ENCODE data around the gene RING1. TPM values are rescaled to one million over a fixed set of nuclear protein-coding genes. Genes with fewer than 3 reads are reported as not detected.

The RING1 gene
- polyA plus RNA-seq, 1 donor: 43.2 TPM

Other genes with a start within 250 kb of the RING1 start
- 222 TPM for gene BRD2, start 239.9 kb upstream of the RING1 start, polyA plus RNA-seq
- 7.5 TPM for gene HLA-DOA, start 198.9 kb upstream of the RING1 start, polyA plus RNA-seq
- gene HLA-DPA1, start 134.9 kb upstream of the RING1 start, polyA plus RNA-seq: 163 TPM
- gene HLA-DPB1, start 132.5 kb upstream of the RING1 start, polyA plus RNA-seq: 75.0 TPM
- gene COL11A2, start 16.0 kb upstream of the RING1 start, polyA plus RNA-seq: 5.3 TPM
- 45.5 TPM for gene RXRB, start 7.8 kb upstream of the RING1 start, polyA plus RNA-seq
- 95.2 TPM for gene SLC39A7, start 7.6 kb upstream of the RING1 start, polyA plus RNA-seq
- 35.9 TPM for gene HSD17B8, start 3.8 kb upstream of the RING1 start, polyA plus RNA-seq
- gene VPS52, start 63.4 kb downstream of the RING1 start, polyA plus RNA-seq: 59.8 TPM
- 5,002 TPM for gene RPS18, start 63.6 kb downstream of the RING1 start, polyA plus RNA-seq
- 5.7 TPM for gene B3GALT4, start 68.6 kb downstream of the RING1 start, polyA plus RNA-seq
- 37.7 TPM for gene WDR46, start 80.7 kb downstream of the RING1 start, polyA plus RNA-seq
- gene PFDN6, start 81.1 kb downstream of the RING1 start, polyA plus RNA-seq: 80.5 TPM
- gene RGL2, start 90.4 kb downstream of the RING1 start, polyA plus RNA-seq: 73.4 TPM
- gene TAPBP, start 105.6 kb downstream of the RING1 start, polyA plus RNA-seq: 90.9 TPM
- gene ZBTB22, start 109.2 kb downstream of the RING1 start, polyA plus RNA-seq: 16.7 TPM
- 33.9 TPM for gene DAXX, start 114.5 kb downstream of the RING1 start, polyA plus RNA-seq
- gene KIFC1, start 183.3 kb downstream of the RING1 start, polyA plus RNA-seq: 18.4 TPM
- 50.1 TPM for gene PHF1, start 202.5 kb downstream of the RING1 start, polyA plus RNA-seq
- 229 TPM for gene CUTA, start 209.6 kb downstream of the RING1 start, polyA plus RNA-seq
- gene SYNGAP1, start 211.6 kb downstream of the RING1 start, polyA plus RNA-seq: 21.0 TPM
- 9.9 TPM for gene ZBTB9, start 246.1 kb downstream of the RING1 start, polyA plus RNA-seq

Measured in large intestine (tissue), 1 donor.